Hindlimb muscle (tissue), 1 donor: ENCODE measurements around the gene GJA8. TPM values are rescaled to one million over a fixed set of nuclear protein-coding genes. Genes with fewer than 3 reads are reported as not detected.
"Not testable (repeated sequence)": the region's sequence is repeated elsewhere in the genome, so short reads cannot be mapped to it uniquely, and the experiment has no call there.

Experiments used
- DNase-seq: peaks from one replicate; pipeline ENCODE4 v3.0.0-alpha.2; 2013
- polyA plus RNA-seq: library from polyadenylated mRNA; unstranded; fragments of 120-200 nt; gene quantifications from one replicate; pipeline ENCODE4 v1.2.1, GENCODE V29; 2013; ENCODE audit not compliant: insufficient read length

Gene GJA8
- polyA plus RNA-seq, 1 donor = not detected

DNA sequence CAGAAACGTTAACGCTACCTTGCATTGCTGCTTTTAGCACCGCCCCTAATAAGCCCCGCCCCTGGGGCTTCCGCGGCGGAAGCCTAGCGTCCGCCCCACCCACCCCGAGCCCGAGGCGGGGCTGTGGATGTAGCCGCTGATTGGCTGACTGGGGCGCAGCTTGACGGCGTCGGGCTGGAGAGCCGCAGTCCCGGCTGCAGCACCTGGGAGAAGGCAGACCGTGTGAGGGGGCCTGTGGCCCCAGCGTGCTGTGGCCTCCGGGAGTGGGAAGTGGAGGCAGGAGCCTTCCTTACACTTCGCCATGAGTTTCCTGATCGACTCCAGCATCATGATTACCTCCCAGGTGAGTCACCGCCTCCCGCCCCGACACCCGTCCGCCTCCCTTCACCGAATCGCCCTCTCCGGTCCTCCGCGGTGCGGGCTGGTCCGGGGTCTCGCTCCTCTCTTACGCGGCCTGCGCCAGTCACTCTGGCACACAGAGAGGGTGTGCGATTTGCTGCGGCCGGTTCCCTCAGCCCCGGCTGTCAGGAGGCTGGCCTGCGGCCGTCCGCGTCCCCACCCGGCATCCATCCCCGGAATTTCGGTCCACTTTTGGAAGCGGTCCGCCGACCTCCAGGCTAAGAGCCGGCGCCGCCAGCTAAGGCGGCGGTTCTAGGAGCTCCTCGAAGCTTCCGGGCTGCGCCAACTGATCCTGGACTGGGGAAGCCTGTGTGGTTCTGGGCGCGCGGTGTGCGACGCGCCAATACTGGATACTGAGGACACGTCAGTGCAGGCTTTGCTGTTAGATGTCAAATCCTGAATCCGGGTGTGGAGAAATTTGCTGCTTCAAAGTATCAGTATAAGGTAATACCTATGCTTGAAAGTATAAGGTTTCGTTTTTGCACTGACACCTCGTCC lies 25.9 kb downstream of the GJA8 start, which contains the start of gene GPR89B:
TSS of gene GPR89B (plus strand) at position 185 of the 897 bp plus-strand sequence. CDS start at position 302, 117 bp downstream.
- DNase-seq = peak; percentile 87

DNA sequence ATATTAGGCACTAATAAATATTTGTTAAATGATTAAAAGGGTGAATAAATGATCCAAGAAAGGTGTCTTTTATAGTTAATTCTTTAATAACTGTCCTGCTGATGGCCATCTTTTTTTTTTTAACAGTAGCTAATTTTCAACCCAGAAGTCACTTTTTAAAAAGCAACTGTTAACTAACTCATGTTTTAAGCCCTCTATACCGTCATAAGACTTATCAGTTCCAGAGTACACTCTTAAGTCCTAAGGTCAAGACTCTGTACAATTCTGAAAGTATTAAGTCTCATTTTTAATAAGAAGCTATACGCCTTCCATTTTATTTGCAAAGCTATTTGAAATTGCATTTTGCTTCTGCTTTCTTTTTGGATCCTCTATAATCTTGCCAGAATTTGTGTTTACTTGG lies 28.5 kb downstream of the GJA8 start:
- DNase-seq = not testable (repeated sequence)

DNA sequence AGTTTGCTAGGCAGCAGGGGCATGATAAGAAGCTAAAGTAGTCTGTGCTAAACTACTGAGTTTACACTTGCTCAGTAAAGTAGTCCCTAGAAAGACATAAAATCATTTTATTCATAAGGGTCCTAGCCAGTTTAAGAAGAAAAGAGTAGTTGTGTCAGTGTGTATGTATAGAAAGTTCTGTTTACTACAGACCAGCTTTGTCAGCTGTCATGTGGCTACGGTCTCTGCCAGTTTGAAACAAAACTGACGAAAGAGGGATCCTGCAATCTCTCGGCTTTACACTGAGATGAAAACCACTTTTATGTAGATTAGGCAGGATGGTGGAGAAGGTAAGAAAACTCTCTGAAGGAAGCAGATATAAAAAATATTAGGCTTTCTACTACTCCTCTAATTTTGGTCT lies 32.7 kb downstream of the GJA8 start:
- not testable (repeated sequence) for DNase-seq

DNA sequence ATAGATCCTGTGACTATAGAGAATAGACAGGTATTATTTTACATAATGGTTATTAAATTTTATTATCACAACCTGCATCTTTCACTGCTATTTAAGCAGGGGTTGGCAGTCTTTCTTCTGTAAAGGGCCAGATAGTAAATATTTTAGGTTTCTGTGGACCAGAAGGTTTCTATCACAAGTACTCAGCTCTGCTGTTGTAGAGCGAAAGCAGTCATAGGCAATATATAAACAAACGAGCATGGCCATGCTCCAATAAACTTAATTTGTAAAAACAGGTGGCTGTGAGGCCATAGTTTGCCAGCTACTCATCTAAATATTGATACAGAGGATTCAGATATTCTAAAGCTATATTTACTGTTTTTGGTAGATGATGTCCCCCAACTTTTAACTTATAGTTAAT lies 37.9 kb downstream of the GJA8 start:
- not testable (repeated sequence) for DNase-seq

DNA sequence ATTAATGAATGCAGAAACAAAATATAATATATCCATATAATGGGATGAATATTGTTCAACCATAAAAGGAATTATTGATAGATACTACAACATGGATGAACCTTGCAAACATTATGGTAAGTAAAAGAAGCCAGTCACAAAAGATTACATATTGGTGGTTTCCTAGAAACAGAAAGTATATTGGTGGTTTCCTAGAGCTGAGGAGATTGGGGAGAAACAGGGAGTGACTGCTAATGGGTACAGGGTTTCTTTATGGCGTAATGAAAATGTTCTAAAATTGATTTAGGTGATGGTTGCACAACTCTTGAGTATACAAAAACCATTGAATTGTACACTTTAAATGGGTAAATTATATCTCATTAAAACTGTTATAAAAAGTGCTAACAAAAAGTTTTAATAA lies 40.0 kb downstream of the GJA8 start:
- DNase-seq = not testable (repeated sequence)

DNA sequence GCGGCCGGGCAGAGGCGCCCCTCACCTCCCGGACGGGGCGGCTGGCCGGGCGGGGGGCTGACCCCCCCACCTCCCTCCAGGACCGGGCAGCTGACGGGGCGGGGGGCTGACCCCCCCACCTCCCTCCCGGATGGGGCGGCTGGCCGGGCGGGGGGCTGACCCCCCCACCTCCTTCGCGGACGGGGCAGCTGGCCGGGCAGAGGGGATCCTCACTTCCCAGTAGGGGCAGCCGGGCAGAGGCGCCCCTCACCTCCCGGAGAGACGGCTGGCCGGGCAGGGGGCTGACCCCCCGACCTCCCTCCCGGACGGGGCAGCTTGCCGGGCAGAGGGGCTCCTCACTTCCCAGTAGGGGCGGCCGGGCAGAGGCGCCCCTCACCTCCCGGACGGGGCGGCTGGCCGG lies 46.9 kb downstream of the GJA8 start:
- DNase-seq = not testable (repeated sequence)

Other genes starting within 250 kb of the GJA8 start
- 7.1 TPM for gene ACP6, start 232.3 kb upstream of the GJA8 start, polyA plus RNA-seq
- 16.6 TPM for gene GJA5, start 142.2 kb upstream of the GJA8 start, polyA plus RNA-seq
- 9.2 TPM for gene GPR89B, start 25.6 kb downstream of the GJA8 start, polyA plus RNA-seq
- 23.1 TPM for gene NBPF11, start 249.5 kb downstream of the GJA8 start, polyA plus RNA-seq